ENCODE results near the gene ARHGAP22. TPM values are rescaled to one million over a fixed set of nuclear protein-coding genes. Genes with fewer than 3 reads are reported as not detected.

Gene ARHGAP22
- polyA plus RNA-seq (2011; rRNA removed) (6.4 and 7.2 TPM in 2 replicates), polyA minus RNA-seq (2011; rRNA and poly(A)+ RNA removed) (7.2 and 8.0 TPM in 2 replicates)

DNA sequence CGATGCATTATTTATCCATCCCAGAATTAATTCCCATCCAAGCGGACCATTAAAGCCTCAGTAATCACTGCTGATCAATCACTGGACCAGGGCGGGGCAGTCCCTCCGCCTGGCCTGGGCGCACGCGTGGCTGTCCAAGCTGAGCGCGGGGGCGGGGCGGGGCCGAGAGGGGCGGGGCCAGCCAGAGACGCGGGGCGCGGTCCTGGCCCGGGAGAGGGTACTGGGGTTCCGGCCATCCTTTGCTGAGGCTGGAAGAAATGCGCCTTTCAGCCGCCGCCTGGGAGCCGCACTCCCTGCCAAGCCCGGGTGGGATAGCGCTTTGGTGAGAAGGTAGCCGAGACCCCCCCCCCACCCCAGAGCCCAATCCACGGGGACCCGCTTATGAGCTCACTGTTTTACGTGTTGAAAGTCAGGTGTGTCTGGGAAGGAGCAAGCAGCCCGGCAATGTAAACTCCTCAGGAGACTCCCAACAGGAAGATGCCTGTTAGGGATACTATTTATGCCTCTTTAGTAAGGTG is at the start of gene ARHGAP22:
Gene ARHGAP22, minus strand, starts transcription at position 83 of the 518 bp plus-strand sequence. CDS start 277 bp downstream, outside the sequence.
- CTCF ChIA-PET: interaction anchor here (1.0 to 7.2 kb wide), 4 partner anchors 16 to 52 kb away, joined by 3 to 155 read pairs (median 28); no protein-coding TSS in a partner anchor
- POLR2A ChIA-PET: no interaction called here

DNA sequence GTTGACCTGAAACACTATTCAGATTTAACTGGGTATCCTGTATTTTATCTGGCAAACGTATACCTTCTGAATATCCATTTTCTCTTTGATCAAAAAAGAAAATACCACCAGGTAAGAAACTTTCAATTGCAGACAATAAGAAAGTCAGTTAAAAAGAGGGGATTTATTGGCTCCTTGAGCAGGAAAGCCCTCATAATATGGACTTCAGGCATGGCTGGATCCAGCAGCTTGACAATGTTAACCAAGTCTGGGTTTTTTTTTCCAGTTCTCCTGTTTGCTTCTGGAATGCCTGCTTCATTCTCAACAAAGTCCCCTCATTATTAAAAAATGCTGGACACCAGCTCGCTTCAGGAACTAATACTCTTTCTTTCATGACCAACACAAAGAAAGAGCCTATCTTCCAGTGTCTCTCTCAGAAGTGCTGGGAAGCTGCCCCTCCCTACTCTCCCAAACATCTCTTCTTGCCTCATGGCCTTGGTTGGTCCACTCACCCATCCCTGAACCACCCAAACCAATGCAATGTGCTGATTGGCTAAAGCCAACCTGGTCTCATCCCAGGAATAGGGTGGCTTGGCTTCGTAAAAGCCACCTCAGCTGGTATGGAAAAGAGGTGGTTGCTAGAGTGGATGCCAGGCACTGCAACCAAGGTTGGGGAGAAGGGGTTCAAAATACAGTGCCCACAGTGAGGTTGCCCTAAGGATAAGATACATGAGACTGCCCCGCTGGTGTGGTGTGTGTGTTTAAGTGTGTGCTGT is 49.2 kb upstream of the ARHGAP22 start:
- ChIA-PET CTCF (interaction anchor here (1.0 to 14.6 kb wide), 7 partner anchors 46 to 869 kb away, joined by 4 to 739 read pairs (median 56); partner anchors contain the start of gene ARHGAP22), POLR2A (interaction anchor here (0.6 kb wide), 1 partner anchor 73 kb away, joined by 3 read pairs; no protein-coding TSS in a partner anchor)
- no peak for TF ChIP-seq CTCF (IDR thresholded peaks at IDR 0.05; ENCODE audit: insufficient read depth, low read depth, low read length)
- no peak overlapping the region for H3K4me3 ChIP-seq (ENCODE audit: low read depth, low read length)
- H3K27me3 ChIP-seq (ENCODE audit: control insufficient read depth, insufficient read depth, low read length): no peaks in the 10 kb centered on the region
- no peaks in the 10 kb centered on the region for H3K36me3 ChIP-seq (ENCODE audit: control insufficient read depth, insufficient read depth, low read length)
- no peak for DNase-seq (ENCODE audit: low read depth)

More for the DNA sequence above, at the start of gene ARHGAP22:
- H3K4me3 ChIP-seq (ENCODE audit: low read depth, low read length): peak within 1 kb of the TSS; percentile 74
- no peak for TF ChIP-seq CTCF (IDR thresholded peaks at IDR 0.05; ENCODE audit: insufficient read depth, low read depth, low read length)
- no peaks in the 10 kb centered on the region; the same call in 1 of the 2 replicates for H3K36me3 ChIP-seq (ENCODE audit: control insufficient read depth, insufficient read depth, low read length)
- DNase-seq (ENCODE audit: low read depth): no peak
- H3K27me3 ChIP-seq (ENCODE audit: control insufficient read depth, insufficient read depth, low read length): no peaks in the 10 kb centered on the region

- H3K4me3 ChIP-seq (ENCODE audit: low read depth, low read length): no peak overlapping the region
- no peak for TF ChIP-seq CTCF (IDR thresholded peaks at IDR 0.05; ENCODE audit: insufficient read depth, low read depth, low read length)
- ChIA-PET CTCF (interaction anchor here (1.0 to 14.6 kb wide), 2 partner anchors 109 to 312 kb away, joined by 4 to 739 read pairs; no protein-coding TSS in a partner anchor), POLR2A (no interaction called here)
- no peaks in the 10 kb centered on the region for H3K27me3 ChIP-seq (ENCODE audit: control insufficient read depth, insufficient read depth, low read length)
- H3K36me3 ChIP-seq (ENCODE audit: control insufficient read depth, insufficient read depth, low read length): no peaks in the 10 kb centered on the region
- no peak for DNase-seq (ENCODE audit: low read depth)
Observed at GRCh38 chr10:48653347-48653746, 48.5 kb upstream of the ARHGAP22 start.

- TF ChIP-seq CTCF (IDR thresholded peaks at IDR 0.05; ENCODE audit: insufficient read depth, low read depth, low read length): no peak
- CTCF ChIA-PET: interaction anchor here (1.6 to 14.6 kb wide), 2 partner anchors 108 to 289 kb away, joined by 4 to 739 read pairs; no protein-coding TSS in a partner anchor
Observed at GRCh38 chr10:48652344-48652743, 47.5 kb upstream of the ARHGAP22 start.

DNA sequence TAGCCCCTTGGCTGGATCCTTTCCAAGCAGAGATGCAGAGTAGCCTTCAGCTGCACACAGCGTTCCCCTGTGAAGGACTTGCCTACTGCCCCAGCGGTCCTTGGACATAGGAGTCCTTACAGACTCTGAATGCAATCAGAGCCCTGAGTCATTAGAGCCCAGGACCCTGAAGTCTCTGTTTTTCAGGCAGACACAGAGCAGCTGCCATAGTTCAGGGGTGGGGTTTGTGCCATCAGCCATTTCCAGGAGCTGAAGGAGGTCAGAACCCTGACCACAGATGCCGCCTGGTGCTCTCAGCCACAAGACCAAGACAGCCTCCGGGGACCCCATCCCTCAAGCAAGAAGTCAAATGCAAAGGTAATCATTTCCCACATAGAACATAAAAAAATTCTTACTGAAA is 47.0 kb upstream of the ARHGAP22 start:
- no peak for DNase-seq (ENCODE audit: low read depth)
- ChIA-PET POLR2A (no interaction called here), CTCF (interaction anchor here (1.6 to 14.6 kb wide), 2 partner anchors 107 to 288 kb away, joined by 4 to 739 read pairs; no protein-coding TSS in a partner anchor)
- H3K27me3 ChIP-seq (ENCODE audit: control insufficient read depth, insufficient read depth, low read length): no peaks in the 10 kb centered on the region
- no peaks in the 10 kb centered on the region for H3K36me3 ChIP-seq (ENCODE audit: control insufficient read depth, insufficient read depth, low read length)
- TF ChIP-seq CTCF (IDR thresholded peaks at IDR 0.05; ENCODE audit: insufficient read depth, low read depth, low read length): no peak
- H3K4me3 ChIP-seq (ENCODE audit: low read depth, low read length): no peak overlapping the region

More at GRCh38 chr10:48652344-48652743, 47.5 kb upstream of the ARHGAP22 start:
- no peak for DNase-seq (ENCODE audit: low read depth)
- Histone ChIP-seq H3K4me3 (ENCODE audit: low read depth, low read length) (no peak overlapping the region), H3K27me3 (ENCODE audit: control insufficient read depth, insufficient read depth, low read length) (no peaks in the 10 kb centered on the region), H3K36me3 (ENCODE audit: control insufficient read depth, insufficient read depth, low read length) (no peaks in the 10 kb centered on the region)
- POLR2A ChIA-PET: no interaction called here

Measured in BJ (cell line).